Measurements from ENCODE around the gene BHLHE23. TPM values are rescaled to one million over a fixed set of nuclear protein-coding genes. Genes with fewer than 3 reads are reported as not detected.

The BHLHE23 gene
- total RNA-seq, 1 experiment from 2014 or later: not detected

- TF ChIP-seq ZBTB33 (IDR thresholded peaks at IDR 0.05; ENCODE audit: extremely low read depth, insufficient replicate concordance, low read length) (no peak), SIN3A (IDR thresholded peaks at IDR 0.05; ENCODE audit: low read depth) (no peak), ZFX (IDR thresholded peaks at IDR 0.05) (no peak), CEBPB (IDR thresholded peaks at IDR 0.05; ENCODE audit: low read depth) (no peak), CBX3 (IDR thresholded peaks at IDR 0.05; ENCODE audit: low read depth) (no peak), CTCF (IDR thresholded peaks at IDR 0.05 in 2 of 3, conservative IDR thresholded peaks at IDR 0.05 in 1 of 3; ENCODE audit: borderline replicate concordance in 1 of 3, insufficient read depth in 1 of 3, low read depth in 2 of 3, low read length in 2 of 3) (no peak), EZH2phosphoT487 (IDR thresholded peaks at IDR 0.05; ENCODE audit: borderline replicate concordance) (no peak), ATF3 (IDR thresholded peaks at IDR 0.05) (no peak)
Observed at GRCh38 chr20:63046841-63047240, 40.1 kb upstream of the BHLHE23 start (continued).

- H3K4me2 ChIP-seq (ENCODE audit: low read length): no peak overlapping the region
- H3K9me3 ChIP-seq (ENCODE audit: control insufficient read depth in 1 of 2, insufficient read depth in 1 of 2, low read depth in 1 of 2, low read length in 2 of 2): no peaks in the 10 kb centered on the region; a peak in 1 of 4 replicates
- H4K20me1 ChIP-seq (ENCODE audit: insufficient read depth): no peaks in the 10 kb centered on the region
- H3K4me3 ChIP-seq (replicated peaks in 1 of 2; ENCODE audit: low read depth in 1 of 2, low read length in 2 of 2): no peak overlapping the region
- no peak overlapping the region for H2AFZ ChIP-seq (ENCODE audit: low read depth, low read length, poor library complexity, severe bottlenecking)
- intact Hi-C loops (cut with micrococcal nuclease): no loop called here
- no TSS peak for BruUV-seq (replicated peaks)
- DNase-seq (ENCODE audit: low read depth, low spot score): no peak
- TF ChIP-seq JUND (IDR thresholded peaks at IDR 0.05) (no peak), POLR2AphosphoS5 (IDR thresholded peaks at IDR 0.05; ENCODE audit: low read depth, low read length) (no peak), REST (IDR thresholded peaks at IDR 0.05; ENCODE audit: low read depth) (no peak), CBX3 (IDR thresholded peaks at IDR 0.05; ENCODE audit: low read depth) (no peak), SP1 (IDR thresholded peaks at IDR 0.05; ENCODE audit: low read depth) (no peak), POLR2A (IDR thresholded peaks at IDR 0.05; ENCODE audit: borderline replicate concordance, extremely low read depth, insufficient read depth, insufficient read length) (no peak), ZFX (IDR thresholded peaks at IDR 0.05) (no peak)
- H3K9ac ChIP-seq (ENCODE audit: low read length): no peak overlapping the region
- no peaks in the 10 kb centered on the region for H3K4me1 ChIP-seq (ENCODE audit: control insufficient read depth in 1 of 2, insufficient read depth in 2 of 2, low read length in 2 of 2)
- H3K27ac ChIP-seq (ENCODE audit: low read depth, low read length): no peak overlapping the region
- CTCF ChIA-PET: no interaction called here
- no peaks in the 10 kb centered on the region for H3K36me3 ChIP-seq (ENCODE audit: control insufficient read depth in 1 of 2, insufficient read depth in 2 of 2, low read length in 2 of 2)
- POLR2A ChIA-PET: no interaction called here
- H3K27me3 ChIP-seq (ENCODE audit: insufficient read depth, low read length): peaks cover 13% of the 10 kb centered on the region
- no peaks in the 10 kb centered on the region for H3K79me2 ChIP-seq (ENCODE audit: insufficient read depth, low read length)
- no peaks in the 10 kb centered on the region for H3K9me2 ChIP-seq (ENCODE audit: insufficient read depth)
- RAD21 ChIA-PET (ENCODE audit: low non-redundant PET in 1 of 2, low total read pairs in 2 of 2, uncharacterized antibody in 2 of 2, unreplicated experiment in 2 of 2): no interaction called here
- no peak for ATAC-seq
Observed at GRCh38 chr20:63045991-63046390, 39.2 kb upstream of the BHLHE23 start.

Data from HCT116 (cell line).